Activated CD4-positive, alpha-beta T cell treated with anti-CD3 and anti-CD28 coated beads, Interleukin-2, Interleukin-4, amounts not matched to agents 100 ng/mL and 50 ng/mL, durations not matched to agents 16 hours and 8 hours (primary cell): Measurements from ENCODE around the gene BMP7.
A peak's percentile ranks its signal among the peaks of the same experiment; 100 is the strongest.

ENCODE experiments used
- DNase-seq: peaks from one replicate; pipeline ENCODE4 v3.0.0-alpha.2; 2020; ENCODE audit warnings: low spot score

BMP7 gene

GRCh38 chr20:57190536-57191264, 75.7 kb downstream of the BMP7 start:
- no peak for DNase-seq

- no peak for DNase-seq
Observed at GRCh38 chr20:57189713-57190112, 76.7 kb downstream of the BMP7 start.

- DNase-seq, result no peak
Observed at GRCh38 chr20:57188576-57189079, 77.8 kb downstream of the BMP7 start.

GRCh38 chr20:57188056-57188455, 78.4 kb downstream of the BMP7 start:
- no peak for DNase-seq

- no peak for DNase-seq
Observed at GRCh38 chr20:57187068-57187634, 79.3 kb downstream of the BMP7 start.

- no peak for DNase-seq
Observed at GRCh38 chr20:57186192-57186591, 80.2 kb downstream of the BMP7 start.

- DNase-seq, result no peak
Observed at GRCh38 chr20:57185188-57185743, 81.2 kb downstream of the BMP7 start.

GRCh38 chr20:57183457-57184009, 82.9 kb downstream of the BMP7 start:
- DNase-seq, result no peak

GRCh38 chr20:57181639-57182038, 84.8 kb downstream of the BMP7 start:
- DNase-seq, result no peak

- no peak for DNase-seq
Observed at GRCh38 chr20:57180954-57181353, 85.5 kb downstream of the BMP7 start.

- no peak for DNase-seq
Observed at GRCh38 chr20:57180387-57180786, 86.1 kb downstream of the BMP7 start.

GRCh38 chr20:57179265-57179664, 87.2 kb downstream of the BMP7 start:
- DNase-seq, result no peak

GRCh38 chr20:57178582-57179111, 87.8 kb downstream of the BMP7 start:
- no peak for DNase-seq

- DNase-seq, result no peak
Observed at GRCh38 chr20:57177636-57178280, 88.7 kb downstream of the BMP7 start.

- no peak for DNase-seq
Observed at GRCh38 chr20:57176842-57177241, 89.6 kb downstream of the BMP7 start.

GRCh38 chr20:57175397-57176010, 90.9 kb downstream of the BMP7 start:
- DNase-seq, result peak; percentile 33

GRCh38 chr20:57174737-57175136, 91.7 kb downstream of the BMP7 start:
- no peak for DNase-seq

- DNase-seq, result no peak
Observed at GRCh38 chr20:57173986-57174385, 92.5 kb downstream of the BMP7 start.

- no peak for DNase-seq
Observed at GRCh38 chr20:57173041-57173440, 93.4 kb downstream of the BMP7 start.

GRCh38 chr20:57170343-57170742, 96.1 kb downstream of the BMP7 start:
- DNase-seq, result no peak

- no peak for DNase-seq
Observed at GRCh38 chr20:57169162-57169561, 97.3 kb downstream of the BMP7 start.
